ENCODE results near the gene TGFBR3. TPM values are rescaled to one million over a fixed set of nuclear protein-coding genes. Genes with fewer than 3 reads are reported as not detected.
A peak's percentile ranks its signal among the peaks of the same experiment; 100 is the strongest.

TGFBR3 gene
- polyA plus RNA-seq, 4 donors: 0.45 to 20.0 (median 5.1) TPM

DNA sequence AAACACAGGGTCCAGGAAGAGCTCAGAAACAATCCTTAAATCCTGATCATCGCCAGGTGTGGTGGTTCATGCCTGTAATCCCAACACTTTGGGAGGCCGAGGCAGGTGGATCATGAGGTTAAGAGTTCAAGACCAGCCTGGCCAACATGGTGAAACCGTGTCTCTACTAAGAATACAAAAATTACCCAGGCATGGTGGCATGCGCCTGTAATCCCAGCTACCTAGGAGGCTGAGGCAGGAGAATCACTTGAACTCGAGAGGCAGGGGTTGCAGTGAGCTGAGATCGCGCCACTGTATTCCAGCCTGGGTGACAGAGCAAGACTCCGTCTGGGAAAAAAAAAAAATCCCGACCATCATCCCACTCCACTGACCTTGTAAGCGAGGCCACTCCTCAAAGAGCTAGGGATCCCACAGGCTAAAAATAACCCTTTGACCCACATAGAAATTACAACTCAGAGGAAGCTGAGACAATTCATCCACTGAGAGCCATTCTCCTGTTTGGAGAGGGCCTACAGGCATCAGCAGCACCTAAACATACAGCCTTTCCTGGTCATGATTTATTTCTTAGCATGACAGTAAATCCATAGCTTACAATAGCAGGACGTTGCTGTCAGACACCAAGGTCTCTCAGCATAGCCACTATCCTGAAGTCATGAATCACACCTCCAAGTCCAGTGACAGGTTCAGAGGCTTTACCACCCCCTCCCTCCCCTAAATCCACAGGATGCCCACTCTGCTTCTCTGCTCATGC is 66.7 kb downstream of the TGFBR3 start:
- Histone ChIP-seq H3K27me3 (ENCODE audit: control insufficient read depth in 3 of 3, insufficient read depth in 3 of 3, low read length in 3 of 3) (no peaks in the 10 kb centered on the region), H3K4me1 (ENCODE audit: control insufficient read depth in 3 of 3, insufficient read depth in 2 of 3, low read depth in 1 of 3, low read length in 2 of 3) (peaks cover 0 to 4% (median 0%) of the 10 kb centered on the region in 3 donors), H3K27ac (ENCODE audit: low read depth in 1 of 3, low read length in 2 of 3) (peak overlapping the region in 1 of 3 donors; percentile 45), H3K9me3 (ENCODE audit: control insufficient read depth in 2 of 2, insufficient read depth in 1 of 2, low read depth in 1 of 2, low read length in 1 of 2) (no peaks in the 10 kb centered on the region), H3K36me3 (ENCODE audit: control insufficient read depth in 3 of 3, insufficient read depth in 2 of 3, low read depth in 1 of 3, low read length in 3 of 3) (no peaks in the 10 kb centered on the region), H3K4me3 (ENCODE audit: low read depth in 1 of 3, low read length in 3 of 3) (no peak overlapping the region)
- WGBS, 3 donors: 79 to 80% (median 79%) methylated on average over 11 of the region's 11 CpGs
- DNase-seq (no peak), FAIRE-seq (no peak)

DNA sequence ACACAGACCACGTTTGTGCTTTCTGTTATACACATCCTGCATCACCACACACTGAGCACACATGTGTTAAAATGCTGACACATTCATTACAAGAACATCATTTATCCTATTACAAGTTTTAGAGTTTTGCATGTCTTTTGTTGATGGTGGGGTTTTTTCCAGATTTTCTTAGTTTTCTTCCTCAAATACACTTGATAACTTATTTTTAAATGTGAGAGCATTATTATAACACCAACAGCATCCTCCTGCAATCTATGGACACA is 67.3 kb downstream of the TGFBR3 start:
- Histone ChIP-seq H3K4me3 (ENCODE audit: low read depth in 1 of 3, low read length in 3 of 3) (no peak overlapping the region), H3K9me3 (ENCODE audit: control insufficient read depth in 2 of 2, insufficient read depth in 1 of 2, low read depth in 1 of 2, low read length in 1 of 2) (no peaks in the 10 kb centered on the region), H3K4me1 (ENCODE audit: control insufficient read depth in 3 of 3, insufficient read depth in 2 of 3, low read depth in 1 of 3, low read length in 2 of 3) (peaks cover 0 to 4% (median 0%) of the 10 kb centered on the region in 3 donors), H3K36me3 (ENCODE audit: control insufficient read depth in 3 of 3, insufficient read depth in 2 of 3, low read depth in 1 of 3, low read length in 3 of 3) (no peaks in the 10 kb centered on the region), H3K27ac (ENCODE audit: low read depth in 1 of 3, low read length in 2 of 3) (no peak overlapping the region), H3K27me3 (ENCODE audit: control insufficient read depth in 3 of 3, insufficient read depth in 3 of 3, low read length in 3 of 3) (no peaks in the 10 kb centered on the region)
- FAIRE-seq: no peak
- 35 to 63% (median 55%) methylated on average over 1 of the region's 1 CpG for WGBS, 3 donors
- no peak for DNase-seq

DNA sequence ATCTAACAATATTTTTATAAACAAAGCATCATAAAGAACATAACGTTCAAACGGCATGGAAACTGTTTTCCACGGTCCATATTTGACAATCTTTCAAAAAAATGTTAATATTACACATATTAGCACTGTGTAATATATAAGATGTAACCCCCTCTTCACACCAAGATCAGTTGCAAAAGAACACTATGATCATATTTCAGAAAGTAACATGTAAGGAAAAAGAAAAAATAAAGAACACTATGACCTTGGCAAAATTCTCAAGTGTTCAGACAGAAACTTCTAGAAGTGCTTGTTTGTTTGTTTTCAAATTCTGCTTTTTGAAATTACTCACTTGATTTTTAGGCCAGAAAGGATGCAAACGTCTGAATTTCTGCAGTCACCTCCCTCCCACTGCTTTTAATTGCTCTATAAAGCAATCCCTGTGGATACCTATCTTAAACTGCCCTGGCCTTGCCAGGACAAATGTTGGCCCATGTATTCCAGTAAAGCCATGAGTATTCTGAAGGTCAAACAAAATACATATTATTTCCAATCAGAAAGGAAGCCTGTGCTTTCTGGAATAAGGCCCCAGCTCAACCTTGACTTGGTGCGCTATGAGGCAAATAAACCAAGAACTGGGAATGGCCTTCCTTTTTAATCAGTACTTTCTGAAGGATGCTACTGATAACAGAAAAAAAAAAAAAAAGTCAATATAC is 68.6 kb downstream of the TGFBR3 start:
- Histone ChIP-seq H3K36me3 (ENCODE audit: control insufficient read depth in 3 of 3, insufficient read depth in 2 of 3, low read depth in 1 of 3, low read length in 3 of 3) (no peaks in the 10 kb centered on the region), H3K27me3 (ENCODE audit: control insufficient read depth in 3 of 3, insufficient read depth in 3 of 3, low read length in 3 of 3) (no peaks in the 10 kb centered on the region), H3K4me3 (ENCODE audit: low read depth in 1 of 3, low read length in 3 of 3) (no peak overlapping the region), H3K9me3 (ENCODE audit: control insufficient read depth in 2 of 2, insufficient read depth in 1 of 2, low read depth in 1 of 2, low read length in 1 of 2) (no peaks in the 10 kb centered on the region), H3K4me1 (ENCODE audit: control insufficient read depth in 3 of 3, insufficient read depth in 2 of 3, low read depth in 1 of 3, low read length in 2 of 3) (peaks cover 0 to 4% (median 0%) of the 10 kb centered on the region in 3 donors), H3K27ac (ENCODE audit: low read depth in 1 of 3, low read length in 2 of 3) (peak overlapping the region in 1 of 3 donors; percentile 45)
- no peak for DNase-seq
- 46 to 57% (median 53%) methylated on average over 5 of the region's 5 CpGs for WGBS, 3 donors
- FAIRE-seq: no peak

DNA sequence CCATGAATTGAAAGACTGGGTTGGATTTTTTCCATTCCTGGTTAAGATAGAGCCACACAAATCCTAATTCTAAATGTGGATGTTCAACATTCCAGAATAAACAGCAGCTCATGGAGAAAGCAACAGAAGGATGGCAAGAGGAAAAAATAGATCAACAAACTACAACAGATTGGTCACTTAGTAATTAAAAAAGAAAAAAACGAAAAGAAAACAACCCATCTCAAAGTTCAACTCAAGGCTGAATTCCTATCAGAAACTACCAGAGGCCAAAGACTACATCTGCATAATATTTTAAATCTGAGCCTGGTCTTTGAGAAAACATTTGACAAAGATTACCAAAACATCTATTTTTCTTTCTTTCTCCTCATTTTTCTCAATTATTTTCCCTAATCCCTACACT is 69.9 kb downstream of the TGFBR3 start:
- Histone ChIP-seq H3K27me3 (ENCODE audit: control insufficient read depth in 3 of 3, insufficient read depth in 3 of 3, low read length in 3 of 3) (no peaks in the 10 kb centered on the region), H3K4me1 (ENCODE audit: control insufficient read depth in 3 of 3, insufficient read depth in 2 of 3, low read depth in 1 of 3, low read length in 2 of 3) (peaks cover 0 to 4% (median 0%) of the 10 kb centered on the region in 3 donors), H3K4me3 (ENCODE audit: low read depth in 1 of 3, low read length in 3 of 3) (no peak overlapping the region), H3K27ac (ENCODE audit: low read depth in 1 of 3, low read length in 2 of 3) (no peak overlapping the region), H3K36me3 (ENCODE audit: control insufficient read depth in 3 of 3, insufficient read depth in 2 of 3, low read depth in 1 of 3, low read length in 3 of 3) (no peaks in the 10 kb centered on the region), H3K9me3 (ENCODE audit: control insufficient read depth in 2 of 2, insufficient read depth in 1 of 2, low read depth in 1 of 2, low read length in 1 of 2) (no peaks in the 10 kb centered on the region)
- FAIRE-seq (no peak), DNase-seq (no peak)
- 5 to 33% (median 32%) methylated on average over 1 of the region's 1 CpG for WGBS, 3 donors

DNA sequence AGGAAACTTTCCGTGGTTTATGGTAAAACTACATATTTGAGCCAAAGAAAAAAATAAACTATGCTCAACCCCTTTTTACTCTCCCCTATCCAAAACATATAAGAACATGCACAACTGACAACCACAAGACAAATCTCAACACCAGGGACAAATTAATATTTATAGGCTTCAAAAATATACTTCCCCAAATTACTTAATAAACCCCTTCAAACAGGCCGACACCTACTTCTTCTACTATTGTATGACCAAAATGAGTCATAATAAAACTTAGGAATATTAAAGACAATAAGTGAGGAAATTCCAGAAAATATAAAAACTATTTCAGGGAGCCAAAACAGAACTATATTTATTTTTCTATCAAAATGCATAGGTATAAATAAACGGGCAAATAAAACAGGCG is 71.5 kb downstream of the TGFBR3 start:
- Histone ChIP-seq H3K27ac (ENCODE audit: low read depth in 1 of 3, low read length in 2 of 3) (no peak overlapping the region), H3K27me3 (ENCODE audit: control insufficient read depth in 3 of 3, insufficient read depth in 3 of 3, low read length in 3 of 3) (no peaks in the 10 kb centered on the region), H3K4me1 (ENCODE audit: control insufficient read depth in 3 of 3, insufficient read depth in 2 of 3, low read depth in 1 of 3, low read length in 2 of 3) (peaks cover 0 to 4% (median 0%) of the 10 kb centered on the region in 3 donors), H3K9me3 (ENCODE audit: control insufficient read depth in 2 of 2, insufficient read depth in 1 of 2, low read depth in 1 of 2, low read length in 1 of 2) (no peaks in the 10 kb centered on the region), H3K4me3 (ENCODE audit: low read depth in 1 of 3, low read length in 3 of 3) (no peak overlapping the region), H3K36me3 (ENCODE audit: control insufficient read depth in 3 of 3, insufficient read depth in 2 of 3, low read depth in 1 of 3, low read length in 3 of 3) (no peaks in the 10 kb centered on the region)
- FAIRE-seq (no peak), DNase-seq (no peak)
- 79 to 97% (median 90%) methylated on average over 4 of the region's 4 CpGs for WGBS, 3 donors

DNA sequence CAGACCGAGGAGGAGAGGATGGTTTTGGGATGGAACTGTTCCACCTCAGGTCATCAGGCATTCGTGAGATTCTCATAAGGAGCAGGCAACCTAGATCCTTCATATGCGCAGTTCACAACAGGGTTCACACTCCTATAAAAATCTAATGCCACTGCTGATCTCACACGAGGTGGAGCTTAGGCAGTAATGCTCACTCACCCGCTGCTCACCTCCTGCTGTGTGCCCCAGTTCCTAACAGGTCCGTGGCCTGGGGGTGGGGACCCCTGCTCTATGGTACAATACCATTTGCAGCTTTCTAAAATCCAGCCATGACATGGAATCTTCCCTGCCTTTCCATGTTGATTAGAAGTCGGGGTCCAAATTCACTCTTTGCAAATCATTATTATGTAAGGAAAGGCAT is 72.1 kb downstream of the TGFBR3 start:
- FAIRE-seq: no peak
- H3K4me1 ChIP-seq (ENCODE audit: control insufficient read depth in 3 of 3, insufficient read depth in 2 of 3, low read depth in 1 of 3, low read length in 2 of 3): peaks cover 0 to 4% (median 0%) of the 10 kb centered on the region in 3 donors

DNA sequence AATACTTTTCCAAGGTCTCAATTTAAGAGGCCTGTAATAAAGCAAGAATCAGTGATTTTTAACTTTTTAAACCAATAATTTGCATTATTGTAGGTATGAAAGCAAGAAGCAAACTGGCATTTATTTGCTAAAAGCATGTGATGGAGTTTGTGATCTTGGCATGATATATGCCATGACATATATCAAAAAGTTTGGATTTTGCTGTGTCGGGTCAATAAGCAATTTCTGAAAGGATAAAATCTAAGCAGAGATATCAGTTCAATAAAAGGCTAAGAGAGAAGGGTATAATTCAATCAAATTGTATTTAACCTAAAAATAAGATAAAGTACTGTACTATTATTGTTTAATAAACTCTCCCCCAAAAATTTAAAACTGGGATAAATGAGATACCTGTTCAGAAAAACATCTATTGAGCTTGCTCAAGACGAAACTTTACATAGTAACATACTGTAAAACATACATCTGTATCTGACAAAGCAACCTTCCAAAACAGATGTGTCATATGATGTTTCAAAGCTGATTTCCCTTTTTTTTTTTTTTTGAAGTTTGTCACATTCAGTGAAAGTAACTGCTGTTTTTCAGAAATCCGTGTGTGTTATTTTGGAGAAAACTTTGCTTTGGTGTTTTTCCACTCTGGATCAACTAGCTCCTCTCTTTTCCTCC is 74.5 kb downstream of the TGFBR3 start:
- DNase-seq (no peak), FAIRE-seq (no peak)
- Histone ChIP-seq H3K4me1 (ENCODE audit: control insufficient read depth in 3 of 3, insufficient read depth in 2 of 3, low read depth in 1 of 3, low read length in 2 of 3) (peaks cover 0 to 7% (median 0%) of the 10 kb centered on the region in 3 donors), H3K4me3 (ENCODE audit: low read depth in 1 of 3, low read length in 3 of 3) (no peak overlapping the region), H3K27ac (ENCODE audit: low read depth in 1 of 3, low read length in 2 of 3) (no peak overlapping the region), H3K9me3 (ENCODE audit: control insufficient read depth in 2 of 2, insufficient read depth in 1 of 2, low read depth in 1 of 2, low read length in 1 of 2) (no peaks in the 10 kb centered on the region), H3K27me3 (ENCODE audit: control insufficient read depth in 3 of 3, insufficient read depth in 3 of 3, low read length in 3 of 3) (no peaks in the 10 kb centered on the region), H3K36me3 (ENCODE audit: control insufficient read depth in 3 of 3, insufficient read depth in 2 of 3, low read depth in 1 of 3, low read length in 3 of 3) (no peaks in the 10 kb centered on the region)
- WGBS, 3 donors: 80 to 89% (median 88%) methylated on average over 3 of the region's 3 CpGs

More for the DNA sequence above, 72.1 kb downstream of the TGFBR3 start:
- H3K36me3 ChIP-seq (ENCODE audit: control insufficient read depth in 3 of 3, insufficient read depth in 2 of 3, low read depth in 1 of 3, low read length in 3 of 3): no peaks in the 10 kb centered on the region
- 87 to 90% (median 88%) methylated on average over 7 of the region's 7 CpGs for WGBS, 3 donors
- H3K9me3 ChIP-seq (ENCODE audit: control insufficient read depth in 2 of 2, insufficient read depth in 1 of 2, low read depth in 1 of 2, low read length in 1 of 2): no peaks in the 10 kb centered on the region
- H3K27ac ChIP-seq (ENCODE audit: low read depth in 1 of 3, low read length in 2 of 3): no peak overlapping the region
- no peak for DNase-seq
- H3K4me3 ChIP-seq (ENCODE audit: low read depth in 1 of 3, low read length in 3 of 3): no peak overlapping the region
- H3K27me3 ChIP-seq (ENCODE audit: control insufficient read depth in 3 of 3, insufficient read depth in 3 of 3, low read length in 3 of 3): no peaks in the 10 kb centered on the region

DNA sequence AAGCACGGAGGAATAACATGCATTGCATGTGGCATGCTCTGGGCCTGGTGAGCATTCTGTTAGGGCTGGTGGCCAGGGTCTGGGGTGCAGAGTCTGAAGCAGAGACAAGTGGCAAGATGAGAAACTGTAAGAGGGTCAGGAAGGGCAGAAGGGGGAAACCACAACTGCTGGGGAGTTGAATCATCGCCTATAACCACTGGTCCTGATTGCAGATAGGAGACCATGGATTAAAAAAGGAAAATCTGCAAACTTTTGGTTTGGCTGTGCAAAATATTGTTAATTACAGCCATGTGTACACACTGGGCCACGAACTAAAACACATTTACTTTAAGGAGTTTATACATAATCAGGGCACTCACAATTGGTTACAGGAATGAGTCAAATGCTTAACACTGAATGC is 76.6 kb downstream of the TGFBR3 start:
- FAIRE-seq: no peak
- peaks cover 0 to 7% (median 0%) of the 10 kb centered on the region in 3 donors for H3K4me1 ChIP-seq (ENCODE audit: control insufficient read depth in 3 of 3, insufficient read depth in 2 of 3, low read depth in 1 of 3, low read length in 2 of 3)
- no peak for DNase-seq
- no peak overlapping the region for H3K27ac ChIP-seq (ENCODE audit: low read depth in 1 of 3, low read length in 2 of 3)
- H3K36me3 ChIP-seq (ENCODE audit: control insufficient read depth in 3 of 3, insufficient read depth in 2 of 3, low read depth in 1 of 3, low read length in 3 of 3): peaks cover 0 to 2% (median 0%) of the 10 kb centered on the region in 3 donors
- no peaks in the 10 kb centered on the region for H3K27me3 ChIP-seq (ENCODE audit: control insufficient read depth in 3 of 3, insufficient read depth in 3 of 3, low read length in 3 of 3)
- no peak overlapping the region for H3K4me3 ChIP-seq (ENCODE audit: low read depth in 1 of 3, low read length in 3 of 3)
- 65 to 93% (median 71%) methylated on average over 3 of the region's 3 CpGs for WGBS, 3 donors
- H3K9me3 ChIP-seq (ENCODE audit: control insufficient read depth in 2 of 2, insufficient read depth in 1 of 2, low read depth in 1 of 2, low read length in 1 of 2): no peaks in the 10 kb centered on the region

All from small intestine (tissue), 7 donors.